ENCODE measurements around the gene PARD6G.

- no peak for TF ChIP-seq CTCF (IDR thresholded peaks at IDR 0.05; ENCODE audit: low read length)
- TF ChIP-seq EZH2 (IDR thresholded peaks at IDR 0.05; ENCODE audit: borderline replicate concordance, low read length) = no peak
These were observed 97.6 kb downstream of the PARD6G start for GRCh38 chr18:80149667-80150066.

Measured in OCI-LY1 (cell line).